Activated naive CD4-positive, alpha-beta T cell (primary cell): Measurements from ENCODE around the gene COX7A2.

Experiments
- DNase-seq, 4 experiments: peaks; one replicate each; lab custom pipeline; 2025; lab: John Stamatoyannopoulos, UW

The COX7A2 gene

GRCh38 chr6:75220357-75220756 lies 23.2 kb downstream of the COX7A2 start:
- DNase-seq = no peak

GRCh38 chr6:75219263-75219662 lies 24.3 kb downstream of the COX7A2 start:
- no peak for DNase-seq

- DNase-seq = no peak
These were observed 26.4 kb downstream of the COX7A2 start for GRCh38 chr6:75217193-75217592.

- no peak for DNase-seq
These were observed 28.3 kb downstream of the COX7A2 start for GRCh38 chr6:75215291-75215690.

DNA sequence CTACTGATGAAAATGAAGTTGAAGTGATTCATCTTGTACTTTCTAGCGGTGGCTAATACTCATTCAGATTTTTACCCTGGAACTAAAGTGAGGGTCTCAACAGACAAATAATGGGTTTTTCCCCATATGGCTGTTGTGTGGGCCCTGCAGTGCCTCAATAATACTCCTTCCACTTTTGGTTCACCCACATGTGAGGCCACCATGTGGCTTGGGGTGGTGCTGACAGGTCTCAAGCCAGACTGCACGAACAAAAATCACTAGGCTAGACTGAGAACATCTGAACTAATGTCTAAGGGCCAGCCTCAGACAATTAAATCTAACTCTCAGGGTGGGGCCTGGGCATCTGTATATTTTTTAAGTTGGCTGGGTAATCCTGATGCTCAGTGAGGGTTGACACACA lies 29.9 kb downstream of the COX7A2 start:
- DNase-seq = no peak

DNA sequence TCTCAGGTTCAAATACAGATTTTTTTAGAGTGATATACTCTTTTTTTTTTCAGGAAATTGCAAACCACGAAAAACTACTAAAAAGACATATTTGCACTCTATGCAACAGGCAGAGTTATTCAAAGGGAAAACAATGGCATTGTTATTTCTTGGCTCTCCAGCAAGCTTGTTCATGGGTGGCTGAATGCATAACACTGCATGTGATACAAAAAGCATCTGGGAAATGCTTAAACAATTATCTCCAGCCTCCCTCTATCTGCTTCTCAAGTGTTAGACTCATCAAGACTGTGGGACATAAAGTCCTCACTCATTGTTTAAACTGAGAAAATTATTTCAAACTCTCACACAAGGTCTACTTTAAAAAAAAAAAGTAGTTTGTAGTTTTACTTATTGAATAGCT lies 30.5 kb downstream of the COX7A2 start:
- DNase-seq = no peak

DNA sequence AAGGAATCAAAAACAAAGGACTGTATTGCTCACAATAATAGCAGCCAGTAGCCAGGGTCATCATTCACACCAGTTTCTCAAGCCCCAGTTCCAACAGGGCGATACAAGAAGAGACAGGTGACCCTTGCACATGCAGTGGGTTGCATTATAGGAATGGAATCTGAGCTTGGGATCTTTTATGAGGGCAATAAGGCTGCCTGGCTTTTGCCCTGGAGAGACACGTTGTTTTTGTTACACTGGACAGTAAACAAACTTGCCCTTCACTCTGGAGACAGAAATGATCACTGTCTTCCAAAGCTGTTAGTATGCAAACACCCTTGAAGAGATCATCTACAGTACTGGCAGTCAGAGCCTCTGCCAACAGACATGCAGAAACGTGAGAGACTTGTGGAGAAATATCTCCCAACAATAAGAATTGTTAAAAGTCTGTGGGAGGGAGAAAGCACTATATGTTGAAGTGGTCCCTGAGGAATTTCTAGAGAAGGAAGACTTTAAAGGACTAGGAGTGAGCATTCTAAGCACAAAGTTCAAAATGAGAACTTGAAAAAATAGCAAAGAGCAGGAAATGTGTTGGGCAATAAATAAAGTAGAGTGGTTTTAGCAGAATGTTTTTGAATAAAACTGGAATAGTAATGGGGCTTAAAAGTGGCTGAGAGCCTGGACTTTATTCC lies 31.5 kb downstream of the COX7A2 start:
- no peak for DNase-seq

GRCh38 chr6:75210885-75211739 lies 32.5 kb downstream of the COX7A2 start:
- DNase-seq = peak in 1 of 4 experiments; percentile 20

- DNase-seq = no peak
These were observed 34.3 kb downstream of the COX7A2 start for GRCh38 chr6:75209184-75209723.

DNA sequence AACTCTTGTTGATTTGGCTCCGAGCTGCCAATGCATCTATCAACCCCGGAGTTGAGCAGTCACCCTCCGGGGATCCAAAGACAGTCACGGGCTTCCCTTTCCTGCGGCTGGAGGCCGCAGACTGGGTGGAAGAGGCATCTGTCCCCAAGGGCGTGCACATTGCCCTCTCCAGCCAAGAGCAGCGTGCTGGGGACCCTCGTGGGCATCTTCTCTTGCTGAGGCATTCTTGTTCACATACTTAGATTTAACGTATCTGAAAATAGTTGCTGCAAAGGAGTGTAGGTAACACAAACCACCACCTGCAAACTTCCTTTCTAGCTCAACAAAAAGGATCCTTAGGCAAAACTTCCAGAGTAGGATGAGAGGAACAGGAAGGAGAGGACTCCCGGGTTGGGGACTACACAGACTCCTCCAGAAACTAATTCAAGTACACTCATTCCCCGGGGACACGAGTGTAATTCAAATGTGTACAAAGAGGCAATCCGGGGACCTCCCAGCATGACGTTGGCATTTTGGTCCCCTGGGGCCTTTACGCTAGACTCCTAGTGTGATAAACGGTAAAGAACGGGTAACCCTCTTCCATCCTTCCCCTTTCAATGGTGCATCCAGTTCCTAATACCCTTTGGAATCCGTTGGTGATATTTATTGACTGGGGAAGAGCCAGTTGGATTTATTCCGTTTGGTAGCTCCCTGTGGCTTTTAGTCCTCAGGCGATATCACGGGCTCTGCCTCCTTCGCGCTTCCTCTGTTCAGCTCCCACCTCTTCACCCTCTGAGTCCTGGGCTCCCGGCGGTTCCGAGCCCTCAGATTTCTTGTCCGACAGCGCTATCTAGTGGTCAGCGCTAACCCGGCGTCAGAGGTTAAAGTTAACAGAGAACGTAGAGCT lies 35.1 kb downstream of the COX7A2 start:
- peak; percentile 49 to 71 (median 60) for DNase-seq

- no peak for DNase-seq
These were observed 36.8 kb downstream of the COX7A2 start for GRCh38 chr6:75206576-75207342.

DNA sequence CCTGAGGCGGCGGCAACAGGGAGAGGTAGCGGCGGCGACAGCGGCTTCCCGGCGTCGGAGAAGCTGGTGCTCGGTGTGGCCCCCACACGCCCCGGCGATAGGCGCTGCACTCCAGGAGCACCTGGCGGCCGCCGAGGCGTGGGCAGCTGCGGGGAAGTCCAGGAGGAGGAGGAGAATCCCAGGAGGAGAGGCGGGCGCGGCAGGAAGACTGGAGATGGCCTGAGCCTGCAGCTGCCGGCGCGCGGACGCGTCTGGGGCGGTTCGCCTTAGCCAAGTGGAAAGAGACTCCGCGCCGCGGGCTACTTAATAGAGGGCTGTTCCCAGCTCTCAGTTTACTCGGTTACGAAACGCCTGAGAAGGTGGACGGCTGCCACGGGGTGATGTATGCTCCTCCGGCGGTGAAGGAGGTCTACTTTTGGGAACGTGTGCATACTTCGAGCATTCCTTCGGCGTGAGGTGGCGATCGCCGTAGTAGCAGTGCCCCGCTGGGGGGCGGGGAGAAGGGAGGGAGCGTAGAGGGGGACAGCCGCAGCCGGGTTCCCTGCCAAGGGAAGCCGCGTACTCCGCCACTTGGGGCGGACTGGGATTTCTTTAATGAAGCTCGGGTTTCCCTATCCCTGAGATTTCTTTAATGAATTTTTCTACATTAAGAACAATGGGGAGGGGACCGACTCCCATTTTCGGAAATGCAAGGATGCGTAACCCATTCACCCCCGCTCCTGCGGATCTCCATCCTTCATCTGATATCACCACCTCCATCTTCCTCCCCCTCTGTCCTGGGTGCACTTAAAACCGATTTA lies 37.6 kb downstream of the COX7A2 start, which contains the start of gene COL12A1:
COL12A1 (minus strand) TSS at position 278 of the 800 bp plus-strand sequence. CDS start 3,261 bp downstream, outside the sequence.
- no peak for DNase-seq

DNA sequence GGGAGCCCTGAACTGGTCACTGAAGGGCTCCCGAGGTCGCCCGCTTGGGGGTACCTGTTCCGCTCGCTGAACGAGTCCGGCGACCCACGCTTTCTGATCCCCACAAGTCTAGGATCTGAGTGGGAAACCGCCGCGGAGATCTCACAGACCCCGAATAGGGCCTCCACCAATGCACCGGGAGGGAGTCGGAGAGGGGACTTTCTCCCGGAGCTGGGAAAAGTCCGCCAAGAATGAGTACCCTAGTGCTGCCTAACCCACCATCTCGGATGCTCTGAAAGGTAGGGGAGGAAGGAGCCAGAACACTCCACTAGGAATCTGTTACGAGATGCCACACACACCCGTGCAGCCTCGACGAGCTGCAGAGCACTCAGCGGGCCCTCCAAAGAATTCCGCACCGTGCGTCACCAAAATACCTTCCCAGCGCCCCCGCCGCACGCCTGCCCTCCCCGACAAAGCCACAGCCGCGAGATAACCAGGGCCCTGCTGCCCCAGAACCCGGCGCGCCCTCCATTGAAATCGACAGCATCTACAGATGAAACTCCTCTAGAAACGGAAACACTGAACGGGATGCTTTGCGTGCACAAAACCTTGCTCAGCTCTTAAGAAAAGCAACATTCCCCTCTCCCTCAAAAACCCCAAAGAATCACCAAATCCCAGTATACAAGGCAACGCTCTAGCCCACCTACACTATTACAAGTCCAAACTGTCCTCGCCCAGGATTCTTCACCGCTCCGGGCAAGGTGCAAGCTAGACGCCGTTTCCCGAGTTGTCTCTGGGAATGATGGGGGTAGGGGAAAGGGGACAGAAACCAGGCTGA lies 38.4 kb downstream of the COX7A2 start:
- DNase-seq = no peak

DNA sequence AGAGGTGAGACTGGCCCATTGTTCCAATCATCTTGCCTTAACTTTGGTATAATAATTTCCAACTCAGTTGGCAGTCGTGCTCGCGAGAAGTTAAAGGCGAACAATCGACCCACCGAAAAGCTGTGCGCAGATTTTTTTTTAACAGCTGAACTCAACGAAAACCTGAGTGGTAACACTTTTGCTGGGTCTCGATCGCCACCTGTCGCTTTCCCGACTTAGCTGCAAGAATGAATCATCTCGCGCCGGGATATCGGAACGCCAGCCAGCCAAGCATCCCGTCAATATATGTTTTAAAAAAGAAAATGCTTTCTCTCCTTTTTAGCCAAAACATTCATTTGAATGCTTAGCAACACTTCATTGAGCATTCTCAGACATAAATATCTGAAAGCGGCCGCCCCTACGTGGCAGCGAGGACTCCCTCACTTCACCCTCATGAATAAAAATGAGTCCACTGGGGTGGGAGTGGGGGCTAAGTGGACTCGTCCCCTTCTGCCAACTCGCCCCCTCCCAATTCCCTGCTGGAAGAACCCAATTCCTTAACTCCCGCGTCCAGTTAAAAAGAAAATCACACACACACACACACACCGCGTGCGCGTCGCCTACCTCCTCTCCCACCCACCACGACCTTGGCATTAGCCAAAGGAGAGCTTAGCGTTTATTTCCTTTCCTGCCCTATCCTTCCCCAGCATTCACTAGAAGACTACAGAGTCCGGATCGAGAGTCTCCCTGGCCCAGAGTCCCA lies 39.2 kb downstream of the COX7A2 start:
- no peak for DNase-seq

DNA sequence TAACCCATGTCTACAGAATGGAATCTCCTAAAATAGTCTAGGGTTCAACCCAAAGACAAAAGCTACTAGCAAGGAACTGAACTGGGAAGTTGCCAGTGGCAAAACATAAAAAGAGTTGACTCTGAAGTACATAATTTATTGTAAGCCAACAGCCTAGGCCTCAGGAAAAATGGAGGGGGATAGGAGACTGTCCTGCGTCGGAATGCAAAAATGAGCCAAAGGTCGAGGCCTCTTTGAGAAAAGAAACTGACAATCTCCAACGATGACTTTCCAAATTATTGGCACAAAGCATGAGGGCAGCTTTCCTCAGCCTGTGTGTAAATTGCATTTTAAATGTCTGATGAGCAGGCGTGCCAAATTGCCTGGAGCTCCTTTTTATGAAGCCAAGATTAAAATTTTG lies 39.9 kb downstream of the COX7A2 start:
- no peak for DNase-seq

DNA sequence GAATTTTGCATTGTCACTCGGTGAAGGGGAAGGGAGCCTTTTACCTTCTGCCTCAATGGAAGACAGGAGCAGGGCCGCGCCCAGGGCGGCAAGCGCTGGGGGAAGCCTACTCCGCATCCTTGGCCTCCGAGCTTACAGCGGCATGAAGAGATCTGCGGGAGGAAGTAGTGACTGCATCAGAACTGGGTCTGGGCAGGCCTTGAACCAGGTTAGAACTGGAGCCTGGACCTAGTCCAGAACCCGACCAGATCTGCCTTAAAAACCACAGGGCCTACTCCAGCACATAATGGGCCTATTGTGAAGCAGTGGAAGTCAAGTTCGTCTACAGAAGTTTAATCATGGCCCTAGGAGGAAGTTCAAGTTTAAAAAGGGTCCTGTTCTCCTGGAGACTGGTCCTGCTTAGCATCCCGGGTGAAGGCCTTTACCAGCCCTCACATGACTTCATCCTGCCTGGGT lies 40.9 kb downstream of the COX7A2 start:
- DNase-seq = no peak

GRCh38 chr6:75201901-75202672 lies 41.5 kb downstream of the COX7A2 start:
- no peak for DNase-seq

GRCh38 chr6:75201021-75201420 lies 42.6 kb downstream of the COX7A2 start:
- no peak for DNase-seq
